PC-3 (cell line): ENCODE results near the gene SHISA8.

ENCODE experiments used
- EZH2 ChIP-seq: fragments of 300-600 bp; sonication (generic); IDR thresholded peaks from one replicate; pipeline ENCODE4 v1.6.1; 2017; ENCODE audit warnings: antibody characterized with exemption, mild to moderate bottlenecking, low read length; ENCODE audit not compliant: unreplicated experiment
- EZH2phosphoT487 ChIP-seq: fragments of 300-600 bp; sonication (generic); IDR thresholded peaks from 2 replicates; pipeline ENCODE4 v1.6.1; 2018; ENCODE audit warnings: mild to moderate bottlenecking, antibody characterized with exemption, low read length, borderline replicate concordance
- TF ChIP-seq, protein P1 (sequence below): fragments of 300-600 bp; sonication (generic); conservative IDR thresholded peaks from 2 replicates; pipeline ENCODE4 v1.5.1; 2017; ENCODE audit warnings: antibody characterized with exemption, low read depth, mild to moderate bottlenecking, low read length

DNA sequence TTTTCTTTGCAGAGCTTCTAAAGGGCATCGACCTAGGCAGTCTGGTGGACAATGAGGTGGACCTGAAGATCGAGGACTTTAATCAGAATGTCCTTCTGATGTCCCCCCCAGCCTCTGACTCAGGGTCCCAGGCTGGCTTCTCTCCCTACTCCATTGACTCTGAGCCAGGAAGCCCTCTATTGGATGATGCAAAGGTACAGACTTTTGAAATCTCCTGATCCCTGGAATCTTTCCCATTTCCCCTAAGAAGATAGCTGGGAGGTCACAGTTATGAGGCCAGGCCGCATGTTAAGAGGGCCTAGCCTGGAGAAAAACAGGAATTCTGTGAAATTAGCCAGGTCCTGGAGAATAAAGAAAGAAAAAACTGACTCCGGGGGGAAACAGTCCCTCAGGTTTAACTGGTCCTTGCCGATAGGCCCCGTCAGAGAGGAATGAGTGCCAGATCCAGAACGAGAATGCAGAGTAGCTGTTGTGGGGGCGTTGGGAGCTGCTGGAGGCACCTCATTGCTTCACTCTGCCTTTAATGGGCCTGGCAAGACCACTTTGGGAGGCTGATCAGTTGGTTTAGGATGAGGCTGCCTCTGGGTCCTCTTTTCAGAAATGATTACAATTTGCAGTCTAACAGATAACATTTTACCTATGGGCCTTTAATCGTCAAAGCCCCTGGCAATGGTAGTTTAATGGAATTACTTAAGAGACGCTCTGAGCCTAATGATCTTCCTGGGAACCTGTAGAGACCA is 39.2 kb downstream of the SHISA8 start:
- TF ChIP-seq, protein P1, sequence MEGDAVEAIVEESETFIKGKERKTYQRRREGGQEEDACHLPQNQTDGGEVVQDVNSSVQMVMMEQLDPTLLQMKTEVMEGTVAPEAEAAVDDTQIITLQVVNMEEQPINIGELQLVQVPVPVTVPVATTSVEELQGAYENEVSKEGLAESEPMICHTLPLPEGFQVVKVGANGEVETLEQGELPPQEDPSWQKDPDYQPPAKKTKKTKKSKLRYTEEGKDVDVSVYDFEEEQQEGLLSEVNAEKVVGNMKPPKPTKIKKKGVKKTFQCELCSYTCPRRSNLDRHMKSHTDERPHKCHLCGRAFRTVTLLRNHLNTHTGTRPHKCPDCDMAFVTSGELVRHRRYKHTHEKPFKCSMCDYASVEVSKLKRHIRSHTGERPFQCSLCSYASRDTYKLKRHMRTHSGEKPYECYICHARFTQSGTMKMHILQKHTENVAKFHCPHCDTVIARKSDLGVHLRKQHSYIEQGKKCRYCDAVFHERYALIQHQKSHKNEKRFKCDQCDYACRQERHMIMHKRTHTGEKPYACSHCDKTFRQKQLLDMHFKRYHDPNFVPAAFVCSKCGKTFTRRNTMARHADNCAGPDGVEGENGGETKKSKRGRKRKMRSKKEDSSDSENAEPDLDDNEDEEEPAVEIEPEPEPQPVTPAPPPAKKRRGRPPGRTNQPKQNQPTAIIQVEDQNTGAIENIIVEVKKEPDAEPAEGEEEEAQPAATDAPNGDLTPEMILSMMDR: no peak
- TF ChIP-seq EZH2 (no peak), EZH2phosphoT487 (no peak)
